22Rv1 (cell line): Measurements from ENCODE around the gene GPC6.

Source experiments
- CTCF ChIP-seq: fragments of 450-650 bp; IDR thresholded peaks from 2 replicates; pipeline ENCODE4 v1.5.1; 2017; ENCODE audit warnings: mild to moderate bottlenecking
- ZFX ChIP-seq: fragments of 450-650 bp; IDR thresholded peaks from 2 replicates; pipeline ENCODE4 v1.6.1; 2017; ENCODE audit warnings: antibody characterized with exemption, borderline replicate concordance

- no peak for TF ChIP-seq CTCF
- TF ChIP-seq ZFX: no peak
These were observed 463 bp upstream of the GPC6 start for GRCh38 chr13:93226065-93226622.
